IPS-18c (cell line): ENCODE measurements around the gene RAMP2.

ENCODE experiments used
- H3K4me3 ChIP-seq: 2 replicates; pipeline ENCODE4 v1.7.0; 2013; ENCODE audit warnings: low read depth, mild to moderate bottlenecking, low read length, moderate library complexity; ENCODE audit not compliant: insufficient read depth
- H3K9me3 ChIP-seq: one replicate; pipeline ENCODE4 v1.6.1; 2013; ENCODE audit warnings: mild to moderate bottlenecking, low read length, moderate library complexity; ENCODE audit not compliant: control insufficient read depth, insufficient read depth

The RAMP2 gene

DNA sequence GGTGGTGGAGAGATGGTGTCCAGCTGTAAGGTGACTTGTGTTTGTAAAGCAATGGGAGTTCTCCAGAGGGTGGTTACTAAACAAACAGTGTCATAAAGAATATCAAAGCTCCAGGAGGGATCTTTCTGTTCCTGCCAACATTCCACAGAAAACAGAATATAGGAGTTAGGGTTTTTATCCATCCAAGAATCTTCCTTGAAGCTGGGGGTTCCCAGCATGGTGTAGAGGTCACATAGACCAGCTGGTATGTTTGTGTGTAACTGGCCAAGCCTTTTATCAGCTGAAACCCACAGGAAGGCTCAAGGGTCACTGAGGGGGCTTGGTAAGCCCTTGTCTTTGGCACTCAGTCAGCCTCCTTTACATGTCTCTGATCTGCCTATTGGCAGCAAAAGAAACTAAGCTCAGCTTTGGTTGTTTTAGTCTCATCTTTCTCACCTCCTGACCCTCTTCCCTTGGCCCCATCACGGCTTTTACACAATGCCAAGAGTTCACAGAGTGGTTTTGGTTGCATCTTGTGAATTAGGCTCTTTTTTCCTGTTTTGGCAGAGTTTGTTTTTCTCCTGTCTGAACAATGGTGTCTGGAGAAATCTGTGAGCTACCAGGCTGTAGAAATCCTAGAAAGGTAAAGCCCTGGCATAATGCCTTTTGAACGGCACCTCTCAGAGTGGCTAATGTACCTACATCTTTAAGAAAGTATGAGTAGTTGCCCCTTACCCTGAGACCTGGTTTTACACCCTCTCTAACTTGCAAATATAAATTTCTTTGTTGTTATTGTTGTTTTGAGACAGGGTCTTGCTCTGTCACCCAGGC lies 42.3 kb downstream of the RAMP2 start:
- H3K9me3 ChIP-seq = no peaks in the 10 kb centered on the region
- H3K4me3 ChIP-seq = no peak overlapping the region

GRCh38 chr17:42804918-42805367 lies 43.9 kb downstream of the RAMP2 start:
- no peak overlapping the region for H3K4me3 ChIP-seq
- no peaks in the 10 kb centered on the region for H3K9me3 ChIP-seq

DNA sequence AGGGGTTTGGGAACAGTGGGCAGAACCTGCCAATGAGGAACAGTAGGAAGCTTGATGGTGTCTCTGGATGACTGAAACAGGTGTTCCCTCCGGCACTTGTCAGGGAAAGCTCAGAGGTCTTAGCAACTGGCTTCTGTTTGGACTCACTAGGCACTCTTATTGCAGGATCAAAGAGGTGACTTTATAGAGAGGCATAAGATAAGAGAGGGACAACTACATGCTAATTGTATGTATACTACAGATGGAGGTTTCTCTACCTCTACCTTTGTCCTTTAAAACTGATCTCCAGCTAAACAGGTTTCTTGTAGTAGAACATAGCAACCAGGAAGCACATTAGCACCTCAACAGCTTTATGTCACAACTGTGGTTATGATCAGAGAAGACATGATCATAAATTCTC lies 45.2 kb downstream of the RAMP2 start:
- no peak overlapping the region for H3K4me3 ChIP-seq
- no peaks in the 10 kb centered on the region for H3K9me3 ChIP-seq

- Histone ChIP-seq H3K9me3 (no peaks in the 10 kb centered on the region), H3K4me3 (no peak overlapping the region)
Observed at GRCh38 chr17:42809250-42809649, 48.2 kb downstream of the RAMP2 start.
